LNCaP clone FGC (cell line): ENCODE results near the gene HSFY2.
"Not testable (repeated sequence)": the region's sequence is repeated elsewhere in the genome, so short reads cannot be mapped to it uniquely, and the experiment has no call there.

ENCODE experiments used
- DNase-seq: peaks from one replicate; pipeline ENCODE4 v3.0.0-alpha.2; 2011; ENCODE audit warnings: low read depth
- H3K4me3 ChIP-seq: 2 replicates; pipeline ENCODE4 v1.5.1; 2011; ENCODE audit warnings: mild to moderate bottlenecking, low read depth, low read length, control low read depth

Gene HSFY2

GRCh38 chrY:18773635-18774034 is at the start of gene HSFY2:
Gene HSFY2, minus strand, starts transcription at chrY:18773735. Its CDS starts 117 bp downstream, at chrY:18773618.
- not testable (repeated sequence) for H3K4me3 ChIP-seq, DNase-seq

DNA sequence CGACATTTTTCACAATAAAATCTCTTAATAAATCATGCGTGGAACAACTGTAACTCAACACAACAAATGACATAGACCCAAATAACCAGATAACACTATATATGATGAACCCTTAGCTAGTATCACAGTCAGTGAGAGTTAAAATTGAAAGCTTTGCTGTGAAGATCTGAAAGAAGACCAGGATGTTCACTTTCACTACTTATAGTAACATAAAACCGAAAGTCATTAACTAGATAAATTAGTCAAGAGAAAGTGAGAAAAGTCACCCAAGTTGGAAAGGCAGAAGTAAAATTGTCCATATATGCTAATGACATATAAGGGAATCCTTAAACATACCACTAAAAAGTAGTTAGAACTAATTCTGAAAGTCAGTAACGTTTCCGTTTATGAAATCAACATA is 42.2 kb upstream of the HSFY2 start:
- DNase-seq, H3K4me3 ChIP-seq: not testable (repeated sequence)

DNA sequence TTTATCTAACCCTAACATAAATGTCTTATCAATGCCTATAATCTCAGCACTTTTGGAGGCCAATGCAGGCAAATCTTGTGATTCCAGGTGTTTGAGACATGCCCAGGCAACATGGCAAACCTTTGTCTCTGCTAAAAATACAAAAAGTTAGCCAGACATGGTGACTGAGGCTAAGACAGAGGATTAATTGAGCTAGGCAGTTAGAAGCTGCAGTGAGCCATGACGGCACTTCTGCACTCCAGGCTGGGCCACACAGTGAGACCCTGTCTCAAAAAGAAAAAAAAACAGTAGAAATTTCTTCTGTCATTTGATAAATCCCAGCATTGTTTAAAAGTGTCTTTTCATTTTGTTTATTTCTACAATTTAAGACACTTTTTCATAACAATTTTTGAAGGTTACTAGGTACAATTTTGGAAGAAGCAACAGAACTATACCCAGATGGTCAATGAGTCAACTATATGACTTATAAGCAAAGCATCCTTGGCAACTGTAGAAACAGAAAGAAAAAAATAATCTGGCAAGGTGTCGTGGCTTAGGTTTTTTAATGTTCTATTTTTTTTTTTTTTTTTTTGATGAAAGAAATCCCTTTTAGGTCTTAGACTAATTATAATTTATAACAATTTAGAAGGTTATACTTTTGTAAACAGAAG is 15.3 kb upstream of the HSFY2 start:
- DNase-seq, H3K4me3 ChIP-seq: not testable (repeated sequence)

GRCh38 chrY:18754077-18754476 is 19.5 kb downstream of the HSFY2 start:
- H3K4me3 ChIP-seq, DNase-seq: not testable (repeated sequence)

DNA sequence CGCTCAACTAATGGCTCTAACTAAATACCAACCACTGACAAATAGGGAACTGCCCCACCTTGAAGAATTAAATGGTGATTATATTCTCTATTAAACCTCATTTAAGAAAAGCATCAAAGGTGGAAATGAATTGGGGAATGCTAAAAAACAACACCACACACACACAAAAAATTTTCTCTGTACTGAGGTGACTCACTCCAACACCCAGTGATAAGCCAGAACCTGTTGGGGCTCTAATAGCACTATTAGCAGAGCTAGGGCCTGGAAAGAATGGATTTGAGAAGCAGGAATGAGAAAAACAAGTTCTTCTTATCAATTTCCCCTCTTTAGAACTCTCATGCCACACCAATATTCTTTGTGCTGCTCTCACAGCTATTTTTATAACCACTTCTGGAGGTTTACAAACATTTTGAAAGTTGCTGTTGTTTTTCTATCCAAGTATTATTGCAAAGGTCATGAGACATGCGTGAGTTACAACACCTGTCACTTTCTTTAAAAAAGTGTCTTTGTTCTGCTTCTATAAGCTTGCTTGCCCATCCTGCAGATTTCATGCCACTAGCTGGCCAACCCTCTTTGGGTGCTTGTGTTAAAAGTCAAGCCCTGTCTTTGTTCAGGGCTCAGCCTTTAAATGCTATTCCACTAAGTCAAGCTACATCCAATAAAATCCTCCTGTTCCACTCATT is 20.3 kb downstream of the HSFY2 start:
- not testable (repeated sequence) for H3K4me3 ChIP-seq, DNase-seq

GRCh38 chrY:18723714-18724113 is 49.8 kb downstream of the HSFY2 start:
- DNase-seq, H3K4me3 ChIP-seq: not testable (repeated sequence)
